GM12873 (cell line): ENCODE measurements around the gene ANKZF1.

Source experiments
- TF ChIP-seq, protein P1 (sequence below): IDR thresholded peaks from 2 replicates; pipeline ENCODE4 v1.5.1; 2012; ENCODE audit warnings: low read depth, mild to moderate bottlenecking, moderate library complexity, low read length, control low read depth; ENCODE audit not compliant: insufficient read depth; ENCODE audit errors: missing control alignments

Gene ANKZF1

DNA sequence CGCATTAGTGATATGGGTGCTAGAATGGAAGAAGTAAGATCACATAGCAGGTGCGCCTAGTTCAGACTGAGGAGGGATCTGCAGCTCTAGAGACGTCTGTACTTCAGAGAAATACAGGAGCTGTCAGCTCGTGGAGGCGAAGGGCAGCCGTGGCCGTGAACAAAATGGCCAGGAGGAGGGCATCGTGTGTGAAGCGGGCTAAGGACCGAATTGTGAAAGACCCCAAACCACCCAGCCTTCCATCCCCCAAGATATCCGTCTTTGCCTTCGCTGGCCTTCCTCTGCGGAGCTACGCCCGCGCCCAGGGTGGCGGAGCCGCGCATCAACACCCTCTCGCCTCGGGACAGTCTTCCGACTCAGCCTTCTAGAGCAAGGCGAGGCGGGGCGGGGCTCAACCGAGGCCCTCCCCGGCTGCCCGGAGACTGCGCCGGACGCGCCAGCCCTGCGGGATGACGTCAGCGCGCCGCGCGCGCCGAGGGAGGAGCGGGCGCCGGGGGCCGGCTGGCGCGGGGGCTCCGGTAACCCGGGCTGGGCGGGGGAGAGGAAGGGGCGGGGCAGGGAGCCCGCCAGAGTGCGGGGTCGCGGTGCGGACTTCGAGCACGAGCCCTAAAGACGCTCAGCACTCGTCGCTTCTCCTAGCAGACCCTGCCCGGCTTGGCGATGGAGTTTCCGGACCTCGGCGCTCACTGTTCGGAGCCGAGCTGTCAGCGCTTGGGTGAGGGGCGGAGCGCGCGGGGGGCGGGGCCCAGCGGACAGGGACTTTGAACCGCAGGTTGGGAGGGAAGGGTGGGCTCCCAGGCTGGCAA lies 23.1 kb upstream of the ANKZF1 start, which contains the start of gene ZFAND2B:
Gene ZFAND2B, plus strand, starts transcription at position 455 of the 806 bp plus-strand sequence. Its CDS starts 206 bp downstream, at position 661.
- TF ChIP-seq, protein P1, sequence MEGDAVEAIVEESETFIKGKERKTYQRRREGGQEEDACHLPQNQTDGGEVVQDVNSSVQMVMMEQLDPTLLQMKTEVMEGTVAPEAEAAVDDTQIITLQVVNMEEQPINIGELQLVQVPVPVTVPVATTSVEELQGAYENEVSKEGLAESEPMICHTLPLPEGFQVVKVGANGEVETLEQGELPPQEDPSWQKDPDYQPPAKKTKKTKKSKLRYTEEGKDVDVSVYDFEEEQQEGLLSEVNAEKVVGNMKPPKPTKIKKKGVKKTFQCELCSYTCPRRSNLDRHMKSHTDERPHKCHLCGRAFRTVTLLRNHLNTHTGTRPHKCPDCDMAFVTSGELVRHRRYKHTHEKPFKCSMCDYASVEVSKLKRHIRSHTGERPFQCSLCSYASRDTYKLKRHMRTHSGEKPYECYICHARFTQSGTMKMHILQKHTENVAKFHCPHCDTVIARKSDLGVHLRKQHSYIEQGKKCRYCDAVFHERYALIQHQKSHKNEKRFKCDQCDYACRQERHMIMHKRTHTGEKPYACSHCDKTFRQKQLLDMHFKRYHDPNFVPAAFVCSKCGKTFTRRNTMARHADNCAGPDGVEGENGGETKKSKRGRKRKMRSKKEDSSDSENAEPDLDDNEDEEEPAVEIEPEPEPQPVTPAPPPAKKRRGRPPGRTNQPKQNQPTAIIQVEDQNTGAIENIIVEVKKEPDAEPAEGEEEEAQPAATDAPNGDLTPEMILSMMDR = peak; percentile 12

DNA sequence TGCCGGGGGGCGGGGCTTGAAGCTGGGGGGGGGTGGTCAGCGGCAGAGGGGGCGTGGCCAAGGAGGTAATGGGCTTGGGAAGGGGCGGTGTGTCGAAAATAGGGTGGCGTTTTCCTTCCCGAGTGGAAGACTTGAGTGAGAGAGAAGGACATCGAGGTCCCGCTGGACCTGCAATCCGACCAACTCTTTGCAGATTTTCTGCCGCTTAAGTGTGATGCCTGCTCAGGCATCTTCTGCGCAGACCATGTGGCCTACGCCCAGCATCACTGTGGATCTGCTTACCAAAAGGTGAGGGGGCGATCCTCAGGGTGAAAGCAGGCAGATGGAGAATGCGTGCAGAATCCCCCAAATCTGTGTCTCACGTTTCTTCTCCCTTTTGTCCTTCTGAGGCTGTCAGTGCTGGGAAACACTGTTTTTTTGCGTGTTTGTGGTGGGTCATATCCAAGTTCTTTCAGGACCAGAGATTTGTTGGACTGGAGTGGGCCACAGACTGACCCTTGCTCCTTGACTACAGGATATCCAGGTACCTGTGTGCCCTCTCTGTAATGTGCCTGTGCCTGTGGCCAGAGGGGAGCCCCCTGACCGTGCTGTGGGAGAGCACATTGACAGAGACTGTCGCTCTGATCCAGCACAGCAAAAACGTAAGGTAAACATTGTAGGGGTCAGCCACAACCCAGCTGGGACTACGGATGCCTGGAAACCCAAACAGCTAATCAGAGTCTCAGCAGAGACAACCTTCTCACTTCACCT lies 22.3 kb upstream of the ANKZF1 start:
- TF ChIP-seq, protein P1 = no peak

DNA sequence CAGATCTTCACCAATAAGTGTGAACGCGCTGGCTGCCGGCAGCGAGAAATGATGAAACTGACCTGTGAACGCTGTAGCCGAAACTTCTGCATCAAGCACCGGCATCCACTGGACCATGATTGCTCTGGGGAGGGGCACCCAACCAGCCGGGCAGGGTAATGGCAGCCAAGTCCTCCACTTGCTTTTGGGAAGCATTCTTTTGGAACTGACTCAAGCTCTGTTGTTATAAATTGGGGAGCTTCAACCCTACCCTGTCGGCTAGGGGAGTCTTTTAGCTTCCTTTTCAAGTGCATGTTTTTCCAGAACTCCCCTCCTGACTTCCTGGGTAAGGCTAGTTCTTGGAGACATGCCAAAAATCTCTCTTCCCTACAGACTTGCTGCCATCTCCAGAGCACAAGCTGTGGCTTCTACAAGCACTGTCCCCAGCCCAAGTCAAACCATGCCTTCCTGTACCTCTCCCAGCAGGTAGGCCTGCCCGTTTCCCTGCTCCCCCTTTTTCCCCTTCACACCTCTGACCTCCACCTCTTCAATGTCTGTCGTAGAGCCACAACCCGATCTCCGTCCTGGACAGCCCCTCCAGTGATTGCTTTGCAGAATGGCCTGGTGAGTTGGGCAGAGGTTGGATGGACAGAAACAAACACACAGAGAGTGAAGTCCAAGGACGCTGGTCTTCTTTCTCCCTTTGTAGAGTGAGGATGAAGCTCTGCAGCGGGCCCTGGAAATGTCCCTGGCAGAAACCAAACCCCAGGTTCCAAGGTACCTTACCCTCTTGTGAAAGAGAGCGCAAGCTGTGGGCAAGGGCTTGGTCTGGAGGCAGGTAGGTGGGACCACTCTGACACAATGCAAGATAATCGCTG lies 21.5 kb upstream of the ANKZF1 start:
- TF ChIP-seq, protein P1 = no peak

DNA sequence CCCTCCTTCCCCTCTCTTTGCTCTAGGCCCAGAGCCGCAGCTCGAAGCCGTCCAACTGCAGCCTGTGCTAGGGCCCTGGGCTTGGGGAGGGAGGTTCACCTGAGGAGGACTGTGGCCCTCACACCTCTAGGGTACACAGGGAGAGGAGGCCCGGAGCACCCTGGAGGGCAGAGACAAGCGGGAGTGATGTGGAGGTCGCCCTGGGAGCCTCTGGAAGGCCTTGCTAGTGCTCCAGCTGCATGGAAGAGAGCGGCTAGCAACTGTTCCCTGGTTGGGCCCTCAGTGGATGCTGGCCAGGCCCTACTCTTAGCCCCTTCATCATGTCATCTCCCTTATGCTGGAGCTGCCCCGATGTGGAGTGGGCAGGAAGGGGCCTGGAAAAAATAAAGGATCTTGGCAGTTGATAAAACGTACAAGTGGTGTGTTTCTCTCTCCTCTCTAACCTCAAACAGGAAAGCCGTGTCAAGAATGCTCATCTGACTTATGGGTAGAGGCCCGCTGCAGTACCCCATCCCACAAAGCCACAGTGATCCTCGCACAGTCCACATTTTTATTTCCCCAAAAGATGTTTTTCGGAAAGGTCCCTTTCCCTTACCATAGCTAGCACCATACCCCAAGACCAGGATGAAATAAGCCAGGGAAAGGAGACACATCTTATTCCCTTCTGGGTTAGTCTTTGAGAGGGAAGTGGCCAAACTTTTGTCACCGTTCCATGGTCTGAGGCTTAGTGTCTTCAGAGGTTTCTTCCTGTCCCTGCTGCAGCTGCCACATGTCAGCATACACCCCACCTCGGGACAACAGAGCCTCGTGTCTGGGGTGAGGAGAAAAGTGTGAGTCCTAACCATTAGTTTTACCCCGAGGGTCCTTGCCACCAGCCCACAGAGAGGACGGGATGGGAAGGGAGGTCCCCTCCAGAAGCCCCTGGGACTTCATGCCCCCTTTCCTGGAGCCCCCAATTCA lies 20.1 kb upstream of the ANKZF1 start:
- TF ChIP-seq, protein P1 = no peak

DNA sequence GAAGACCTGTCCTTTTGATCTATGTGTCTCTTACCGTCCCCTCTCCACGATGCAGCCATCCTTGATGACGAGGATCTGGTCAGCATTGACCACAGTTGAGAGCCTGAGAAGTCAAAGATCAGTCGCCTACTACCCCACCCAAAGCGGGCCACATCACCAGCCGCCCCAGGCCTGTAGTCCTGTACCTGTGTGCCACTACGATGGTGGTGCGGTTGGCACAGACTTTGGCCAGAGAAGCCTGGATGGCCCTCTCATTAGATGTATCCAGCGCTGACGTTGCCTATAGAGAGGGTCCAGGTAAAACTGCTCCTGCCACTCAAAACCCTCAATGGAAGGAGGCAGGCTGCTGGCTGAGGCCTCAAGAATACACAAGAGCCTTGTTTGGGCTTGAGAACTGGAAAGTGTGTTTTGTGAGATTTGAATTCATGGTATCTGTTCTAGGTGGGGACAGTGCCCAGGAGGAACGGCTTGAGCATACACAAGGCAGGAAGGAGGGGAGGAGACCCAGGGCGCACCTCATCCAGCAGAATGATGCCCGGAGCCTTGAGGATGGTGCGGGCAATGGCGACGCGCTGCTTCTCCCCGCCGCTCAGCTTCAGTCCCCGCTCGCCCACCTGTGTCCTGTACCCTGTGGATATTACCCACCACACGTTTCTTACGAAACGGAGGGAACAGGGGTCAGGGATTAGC lies 19.3 kb upstream of the ANKZF1 start:
- TF ChIP-seq, protein P1 = no peak

DNA sequence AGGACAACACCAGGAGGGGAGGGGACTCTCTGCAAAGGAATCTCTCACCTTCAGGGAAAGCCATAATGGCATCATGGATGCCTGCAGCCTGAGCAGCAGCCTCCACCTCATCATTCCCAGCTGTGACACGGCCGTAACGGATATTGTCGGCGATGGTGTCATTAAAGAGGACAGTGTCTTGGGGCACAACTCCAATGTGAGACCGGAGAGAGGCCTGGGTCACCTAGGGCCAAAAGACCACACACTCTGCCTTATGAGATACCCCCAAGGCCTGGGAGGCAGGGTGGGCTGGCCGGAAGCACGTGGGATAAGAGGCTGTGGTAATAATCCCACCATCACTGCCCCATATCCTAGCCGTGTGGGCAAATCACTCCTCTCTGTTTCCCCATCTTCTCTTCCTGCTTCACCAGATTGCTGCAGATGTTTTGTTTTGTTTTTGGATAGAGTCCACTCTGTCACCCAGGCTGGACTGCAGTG lies 18.7 kb upstream of the ANKZF1 start:
- TF ChIP-seq, protein P1 = no peak
